IPS DF 4.7 (cell line): Measurements from ENCODE around the gene IP6K2.

Source experiments
- DNase-seq: peaks from one replicate; pipeline ENCODE4 v3.0.0-alpha.2; 2013; ENCODE audit warnings: low spot score; ENCODE audit errors: extremely low read depth

Gene IP6K2

DNA sequence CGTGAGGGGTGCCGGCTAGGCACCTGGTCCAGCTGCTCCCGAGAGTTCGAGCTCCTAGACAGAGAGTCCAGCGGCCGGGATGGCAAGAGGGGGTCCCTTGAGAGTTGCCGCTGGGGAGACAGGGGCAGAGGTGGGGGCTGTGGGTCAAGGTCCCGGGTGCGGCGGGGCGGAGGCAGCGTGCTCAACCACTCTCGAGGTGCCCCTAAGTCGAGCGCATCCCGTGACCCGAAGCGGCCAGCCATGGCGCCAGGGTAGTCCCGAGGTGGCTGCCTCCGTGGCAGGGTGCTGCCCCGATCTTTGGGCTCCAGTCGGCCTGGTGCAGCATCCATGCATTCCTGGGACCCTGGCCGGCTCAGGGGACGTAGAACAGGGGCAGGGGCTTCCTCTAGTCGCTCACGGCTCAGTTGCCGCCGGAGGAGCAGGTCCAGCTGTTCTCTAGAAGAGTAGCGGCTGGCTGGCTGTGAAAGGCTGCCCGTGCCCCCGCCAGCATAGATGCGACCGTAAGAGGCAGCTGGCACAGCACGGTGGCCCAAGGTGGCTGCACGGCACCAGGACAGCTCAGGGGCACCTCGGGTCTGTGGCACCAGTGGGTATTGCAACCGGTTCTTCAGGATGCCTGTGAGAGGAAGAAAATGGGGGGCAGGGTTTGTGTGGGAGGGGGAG lies 76.9 kb downstream of the IP6K2 start:
- no peak for DNase-seq
